Left renal cortex interstitium (tissue), 4 donors: ENCODE data around the gene GPC1. TPM values are rescaled to one million over a fixed set of nuclear protein-coding genes. Genes with fewer than 3 reads are reported as not detected.
A peak's percentile ranks its signal among the peaks of the same experiment; 100 is the strongest.

Source experiments
- DNase-seq, 4 donors: peaks; one replicate each; pipeline ENCODE4 v3.0.0-alpha.2; 2013; ENCODE audit warnings: low read depth in 4 of 4, low spot score in 2 of 4, missing footprints in 1 of 4
- polyA plus RNA-seq, 4 donors: library from polyadenylated mRNA; unstranded; fragments of 120-200 nt; gene quantifications; one replicate each; pipeline ENCODE4 v1.2.1, GENCODE V29; 2013; ENCODE audit not compliant: insufficient read length in 4 of 4

The GPC1 gene
- polyA plus RNA-seq, 4 donors: 23.4 to 52.9 (median 41.6) TPM

DNA sequence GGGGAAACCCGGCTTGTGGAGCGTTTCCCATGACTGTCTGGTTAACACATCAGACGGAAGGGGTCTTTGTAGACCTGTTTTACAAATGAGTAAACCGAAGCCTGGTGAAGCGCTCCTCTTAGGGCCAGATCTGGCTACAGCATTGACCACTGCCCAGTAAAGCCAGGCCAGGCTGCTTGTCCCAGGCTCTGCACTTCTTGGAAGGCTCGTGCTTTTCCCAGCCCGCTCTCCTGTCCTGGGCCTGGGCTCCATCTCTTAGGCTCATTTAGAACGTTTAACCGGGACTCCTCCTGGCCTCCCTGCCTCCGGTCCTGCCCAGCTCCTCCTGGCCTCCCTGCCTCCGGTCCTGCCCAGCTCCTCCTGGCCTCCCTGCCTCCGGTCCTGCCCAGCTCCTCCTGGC is 4.8 kb downstream of the GPC1 start:
- no peak for DNase-seq

DNA sequence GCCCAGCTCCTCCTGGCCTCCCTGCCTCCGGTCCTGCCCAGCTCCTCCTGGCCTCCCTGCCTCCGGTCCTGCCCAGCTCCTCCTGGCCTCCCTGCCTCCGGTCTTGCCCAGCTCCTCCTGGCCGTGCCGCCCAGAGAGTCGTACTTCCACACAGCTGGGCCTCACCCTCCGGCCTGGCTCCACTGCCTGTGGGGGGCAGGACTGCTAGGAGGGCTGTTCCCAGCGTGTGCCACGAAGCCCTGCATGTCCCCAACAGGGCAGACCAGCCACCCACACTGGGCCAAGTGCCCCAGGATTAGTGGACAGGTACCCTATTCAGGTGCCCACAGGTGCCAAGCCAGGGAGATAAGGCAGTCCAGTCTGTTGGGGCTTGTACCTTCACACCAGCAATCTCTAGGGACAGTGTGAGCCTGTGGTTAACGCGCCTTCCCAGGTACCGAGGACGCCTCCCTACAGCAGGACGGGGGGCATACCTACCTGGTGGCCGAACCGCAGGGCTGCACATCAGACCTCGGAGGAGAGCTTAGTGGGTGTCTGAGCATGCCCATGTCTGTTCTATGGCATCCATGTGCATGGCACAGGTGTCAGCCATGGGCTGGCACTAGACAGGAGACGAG is 5.3 kb downstream of the GPC1 start:
- no peak for DNase-seq

DNA sequence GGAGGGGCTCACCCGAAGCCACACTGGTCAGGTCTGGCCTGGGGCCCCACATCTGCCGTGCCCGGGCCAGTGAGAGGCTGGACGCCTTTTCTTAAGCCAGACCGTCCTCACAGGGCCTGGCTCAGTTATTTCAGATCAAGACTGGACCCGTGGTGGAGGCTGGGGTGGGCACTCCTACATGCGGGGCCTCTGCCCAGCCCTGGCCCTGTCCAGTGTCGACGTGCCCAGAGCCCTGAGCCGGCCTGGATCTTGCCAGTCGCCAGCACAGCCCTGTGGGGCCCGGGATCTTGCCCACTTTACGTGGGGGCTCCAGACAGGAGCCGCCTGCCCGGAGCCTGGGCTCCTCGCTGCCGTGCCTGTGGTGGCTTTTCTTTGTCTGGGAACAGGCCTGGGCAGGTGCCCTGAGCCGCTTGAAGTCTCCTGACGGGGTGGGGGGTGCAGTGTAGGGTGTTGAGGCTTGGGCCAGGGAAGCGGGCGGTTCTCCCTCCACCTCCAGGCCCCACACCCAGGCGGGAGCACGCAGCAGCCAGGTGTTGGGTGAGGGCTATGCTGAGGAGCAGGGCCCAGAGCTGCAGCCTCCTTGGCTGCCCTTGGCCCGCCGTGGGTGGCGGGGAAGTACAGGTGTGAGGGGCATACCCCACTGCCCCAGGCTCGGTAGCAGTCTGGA is 6.0 kb downstream of the GPC1 start:
- DNase-seq: no peak

DNA sequence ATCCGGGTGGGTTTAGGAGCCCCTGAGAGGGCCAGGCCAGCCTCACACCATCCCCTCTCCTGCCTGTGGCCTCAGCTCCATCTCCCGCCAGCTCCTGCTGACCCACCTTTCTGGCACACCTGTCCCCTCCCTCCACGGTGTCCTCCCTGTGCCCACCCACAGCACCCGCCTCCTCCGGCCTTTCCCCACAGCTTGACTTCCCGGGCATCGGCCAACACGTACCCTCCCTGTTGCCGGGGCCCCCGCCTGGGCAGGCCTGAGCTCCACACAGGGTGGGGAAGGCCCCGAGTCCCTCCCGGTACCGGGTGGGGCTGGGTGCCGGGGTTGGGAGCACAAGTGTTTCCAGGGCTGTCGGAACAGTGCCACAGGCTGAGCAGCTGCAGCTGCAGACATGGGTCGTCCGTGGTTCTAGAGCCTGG is 6.5 kb downstream of the GPC1 start:
- DNase-seq: no peak

DNA sequence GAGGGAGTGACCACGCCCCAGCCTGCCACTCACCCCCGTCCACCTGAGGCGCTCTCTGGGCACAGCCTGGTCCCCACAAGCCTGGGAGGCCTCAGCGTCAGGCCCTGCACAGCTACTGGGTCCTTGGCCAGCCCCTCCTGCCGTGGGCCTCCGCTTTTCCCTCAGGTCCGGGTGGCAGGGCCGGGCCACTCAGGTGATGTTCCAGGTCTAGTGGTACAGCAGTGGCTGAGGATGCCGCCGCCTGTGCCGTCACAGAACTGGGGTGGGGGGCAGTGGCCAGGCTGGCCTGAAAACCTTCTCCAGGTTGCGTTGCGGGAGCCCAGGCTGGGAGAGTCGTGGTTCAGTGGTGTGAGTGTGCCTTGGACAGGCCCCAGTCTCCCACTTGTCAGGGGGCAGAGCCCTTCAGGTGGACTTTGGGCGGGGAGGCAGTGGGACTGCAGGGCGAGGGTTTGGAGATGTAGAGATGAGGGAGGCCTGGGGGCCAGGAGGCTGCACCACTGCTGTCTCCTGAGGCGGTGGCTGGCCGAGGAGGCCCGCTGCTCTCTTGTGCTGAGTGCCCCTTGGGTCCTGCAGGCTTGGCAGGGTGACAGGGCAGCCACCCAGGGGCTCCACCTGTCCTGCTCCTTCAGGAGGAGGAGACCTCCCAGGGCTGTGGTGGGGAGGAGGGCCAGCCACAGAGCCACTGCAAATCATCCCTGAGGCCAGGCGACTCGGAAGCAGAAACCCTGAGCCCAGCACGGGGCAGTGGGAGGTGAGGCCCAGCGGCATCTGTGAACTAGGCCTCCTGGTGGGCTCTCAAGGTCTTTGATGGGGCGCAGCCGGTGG is 7.6 kb downstream of the GPC1 start:
- DNase-seq: no peak

DNA sequence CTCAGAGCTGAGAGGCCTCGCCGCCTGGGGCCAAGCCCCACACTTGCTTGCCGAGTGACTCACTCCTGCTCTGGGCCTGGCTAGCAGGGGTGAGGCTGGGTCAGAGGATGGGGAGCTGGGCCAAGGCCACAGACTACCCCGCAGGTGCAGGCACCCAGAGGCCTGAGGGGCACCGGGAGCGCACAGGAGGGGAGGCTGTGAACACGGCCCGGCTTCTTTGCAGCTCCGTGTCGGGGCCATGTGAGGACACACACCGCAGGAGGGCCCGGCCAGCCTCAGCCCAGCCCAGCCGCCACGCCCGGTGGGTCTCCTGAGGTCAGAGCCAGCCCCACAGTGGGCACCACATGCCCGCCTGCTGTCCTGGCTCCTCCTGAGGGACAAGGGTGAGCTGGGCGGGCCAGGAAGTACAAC is 8.4 kb downstream of the GPC1 start:
- no peak for DNase-seq

DNA sequence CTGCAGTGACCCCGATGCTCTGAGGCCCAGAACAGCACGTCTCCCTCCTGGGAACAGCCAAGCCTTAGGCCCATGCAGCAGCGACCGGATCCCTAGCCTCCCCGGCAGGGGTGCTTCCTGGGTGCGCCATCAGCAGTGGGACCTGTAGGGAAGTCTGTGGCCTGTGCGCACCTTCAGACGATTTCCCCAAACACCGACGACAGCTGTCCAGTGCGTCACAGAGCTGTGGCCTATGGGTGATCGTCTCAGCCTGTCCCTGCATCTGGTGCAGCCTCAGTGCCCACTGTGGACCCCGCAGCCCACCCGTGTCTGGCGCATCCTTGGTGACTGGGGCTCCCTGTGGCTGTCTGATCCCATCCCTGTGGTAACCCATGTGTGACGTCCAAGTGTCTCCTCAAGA is 9.0 kb downstream of the GPC1 start:
- DNase-seq: no peak

DNA sequence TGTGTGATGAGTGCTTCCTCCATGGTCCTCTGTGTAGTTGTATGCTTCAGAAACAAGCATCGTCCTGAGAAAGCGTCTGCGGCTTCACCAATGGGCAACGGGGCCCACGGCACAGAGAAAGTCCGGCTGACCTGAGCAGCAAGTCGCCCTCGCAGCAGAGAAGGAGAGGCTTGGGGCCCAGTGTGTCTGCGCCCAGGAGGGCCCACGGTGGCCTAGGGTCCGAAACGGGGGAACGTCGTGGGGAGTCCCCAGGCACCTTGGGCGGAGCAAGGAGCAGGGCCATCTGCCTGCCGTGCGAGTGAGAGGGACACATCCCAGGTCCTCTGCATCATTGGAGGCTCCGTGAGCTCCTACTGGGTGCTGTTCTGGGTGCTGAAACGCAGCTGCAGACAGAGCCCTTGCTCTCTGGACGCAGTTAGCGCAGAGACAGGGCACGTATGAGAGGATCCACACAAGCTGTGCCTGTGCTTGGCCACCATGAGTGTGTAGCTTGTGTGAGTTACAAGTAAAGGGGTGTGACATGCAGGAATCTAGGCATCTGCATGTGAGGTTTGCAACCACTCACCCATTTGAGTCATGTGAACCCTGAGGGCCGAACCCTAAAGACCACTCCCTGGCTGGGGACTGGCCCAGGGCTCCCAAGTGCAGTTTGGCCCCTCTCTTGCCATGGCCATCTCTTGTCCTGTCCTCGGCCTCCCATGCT is 10.6 kb downstream of the GPC1 start:
- no peak for DNase-seq

DNA sequence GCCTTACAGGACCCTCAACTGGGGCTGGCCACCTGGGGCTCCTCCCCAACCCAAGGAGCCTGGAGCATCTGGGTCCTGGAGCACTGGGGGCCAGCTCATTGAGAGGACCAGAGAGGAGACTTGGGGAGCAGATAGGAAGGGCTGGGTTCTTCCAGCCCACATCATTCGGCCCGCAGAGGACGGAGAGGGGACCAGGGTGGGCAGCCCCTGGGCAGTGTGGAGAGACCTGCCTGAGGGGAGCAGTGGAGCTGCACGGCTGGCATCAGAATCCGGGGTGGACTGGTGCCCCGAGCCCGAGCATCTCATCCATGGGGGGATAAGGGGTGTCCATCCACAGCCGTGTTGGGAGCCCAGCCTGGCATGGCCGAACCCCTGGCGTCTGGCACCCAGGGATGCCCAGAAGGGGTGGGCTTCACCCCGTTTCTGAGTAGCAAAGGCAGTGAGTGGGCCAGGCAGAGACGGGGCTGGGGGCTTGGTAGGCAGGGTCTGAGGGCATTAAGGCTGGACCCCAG is 11.3 kb downstream of the GPC1 start:
- no peak for DNase-seq

DNA sequence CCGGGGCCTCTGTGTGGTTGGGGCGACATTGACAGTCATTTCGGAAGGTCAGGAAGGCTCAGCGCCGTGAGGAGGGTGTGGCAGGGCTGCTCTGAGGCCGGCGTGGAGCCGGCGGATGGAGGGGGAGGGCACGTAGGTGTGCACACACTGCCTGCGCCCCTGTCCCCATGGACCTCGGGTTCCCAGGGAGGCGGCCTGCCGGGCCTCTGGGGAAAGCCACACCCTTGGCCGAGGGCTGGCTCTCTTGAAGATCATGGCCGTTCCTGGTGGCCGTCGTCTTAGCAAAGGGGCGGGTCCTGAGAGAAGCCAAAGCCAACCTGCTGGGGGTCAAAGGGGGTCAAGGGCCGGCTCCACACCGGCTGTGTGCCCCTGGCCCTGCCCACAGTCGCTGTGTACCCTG is 11.9 kb downstream of the GPC1 start:
- DNase-seq: no peak

DNA sequence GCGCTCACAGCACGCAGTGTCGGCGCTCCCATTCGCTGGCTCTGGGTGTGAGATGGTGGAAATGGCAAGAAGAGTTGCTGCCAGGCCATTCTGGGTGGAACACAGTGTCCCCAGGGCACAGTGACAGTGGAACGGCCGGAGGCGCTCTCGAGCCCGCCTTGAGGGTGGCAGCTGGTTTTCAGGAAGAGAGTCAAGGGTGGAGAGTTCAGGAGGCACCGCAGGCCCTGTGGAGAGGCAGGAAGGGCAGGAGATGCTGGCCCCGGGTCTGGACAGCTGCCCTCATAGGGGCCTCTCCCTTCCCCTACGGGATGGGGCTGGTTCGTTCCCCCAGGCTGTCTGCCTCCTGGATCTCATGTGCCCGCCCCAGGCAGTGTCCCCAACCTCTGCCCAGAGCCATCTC is 12.5 kb downstream of the GPC1 start:
- DNase-seq: no peak

DNA sequence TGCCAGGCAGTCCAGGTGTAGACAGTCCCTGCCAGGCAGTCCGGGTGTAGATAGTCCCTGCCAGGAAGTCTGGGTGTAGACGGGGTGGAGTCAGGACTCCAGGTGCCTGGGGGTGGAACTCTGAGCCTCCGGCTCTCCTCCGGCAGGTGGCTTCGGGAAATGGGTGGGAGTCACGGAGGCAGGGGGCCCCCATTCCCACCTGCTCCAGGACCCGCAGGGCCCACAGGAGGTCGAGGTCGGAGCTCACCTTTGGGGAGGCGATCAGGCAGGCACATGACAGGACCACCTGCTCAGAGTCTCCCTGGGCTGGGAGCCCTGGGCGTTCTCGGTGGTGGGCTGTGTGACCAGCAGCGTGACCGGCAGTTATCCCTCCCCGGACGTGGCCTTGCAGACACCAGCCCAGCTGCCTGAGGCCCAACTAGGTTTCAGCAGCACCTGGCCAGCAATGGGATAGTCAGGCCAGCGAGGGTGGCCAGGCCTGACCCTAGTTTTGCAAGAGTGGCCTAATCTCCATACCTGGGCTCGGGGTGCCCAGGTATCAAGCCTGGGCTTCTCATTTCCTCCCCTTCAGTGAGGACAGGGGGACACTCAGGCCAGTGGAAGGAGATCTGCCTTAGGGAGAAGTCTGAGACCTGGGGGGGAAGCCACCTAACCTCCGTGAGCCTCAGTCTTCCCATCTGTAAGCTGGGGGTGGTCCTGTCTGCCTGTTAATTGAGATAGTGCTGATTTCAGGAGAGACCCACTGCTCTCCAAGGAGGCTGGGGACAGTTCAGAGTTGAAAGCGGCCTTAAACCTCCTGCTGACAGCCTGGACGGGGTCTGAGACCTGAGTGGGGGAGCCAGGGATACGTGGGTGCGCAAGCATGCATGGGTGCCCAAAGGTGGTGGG is 13.2 kb downstream of the GPC1 start:
- no peak for DNase-seq

DNA sequence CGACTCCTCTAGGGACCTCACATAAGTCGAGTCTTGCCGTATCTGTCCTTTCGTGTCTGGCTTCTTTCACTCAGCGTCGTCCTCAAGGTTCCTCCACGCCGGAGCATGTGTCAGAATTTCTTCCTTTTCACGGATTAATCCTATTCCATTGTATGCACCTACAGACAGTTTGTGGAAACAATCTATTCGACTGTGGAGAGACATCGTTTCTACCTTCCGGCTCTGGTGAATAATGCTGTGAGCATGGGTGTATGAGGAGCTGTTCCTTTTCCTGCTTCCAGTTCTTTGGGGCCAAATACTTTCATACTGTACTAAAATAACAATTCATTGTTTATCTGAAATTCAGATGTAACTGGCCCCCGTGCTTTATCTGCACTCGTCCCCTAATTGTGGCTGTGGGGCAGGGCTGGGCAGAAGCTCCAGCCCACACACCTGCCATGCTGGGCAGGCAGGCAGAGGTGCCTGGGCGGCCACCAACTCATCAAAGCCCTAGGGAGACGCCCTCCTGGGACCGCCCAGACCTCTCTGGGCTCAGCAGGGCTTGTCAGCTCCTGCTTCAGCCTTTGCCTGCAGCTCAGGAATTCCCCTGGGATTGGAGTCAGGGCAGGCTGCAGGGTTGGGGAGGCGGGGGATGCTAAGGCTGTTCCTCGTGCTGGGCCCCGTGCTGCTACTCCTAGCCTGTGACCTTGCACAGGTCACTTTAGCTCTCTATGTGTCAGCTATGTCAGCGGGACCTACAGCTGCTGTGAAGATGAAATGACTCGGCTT is 14.5 kb downstream of the GPC1 start:
- DNase-seq: no peak

DNA sequence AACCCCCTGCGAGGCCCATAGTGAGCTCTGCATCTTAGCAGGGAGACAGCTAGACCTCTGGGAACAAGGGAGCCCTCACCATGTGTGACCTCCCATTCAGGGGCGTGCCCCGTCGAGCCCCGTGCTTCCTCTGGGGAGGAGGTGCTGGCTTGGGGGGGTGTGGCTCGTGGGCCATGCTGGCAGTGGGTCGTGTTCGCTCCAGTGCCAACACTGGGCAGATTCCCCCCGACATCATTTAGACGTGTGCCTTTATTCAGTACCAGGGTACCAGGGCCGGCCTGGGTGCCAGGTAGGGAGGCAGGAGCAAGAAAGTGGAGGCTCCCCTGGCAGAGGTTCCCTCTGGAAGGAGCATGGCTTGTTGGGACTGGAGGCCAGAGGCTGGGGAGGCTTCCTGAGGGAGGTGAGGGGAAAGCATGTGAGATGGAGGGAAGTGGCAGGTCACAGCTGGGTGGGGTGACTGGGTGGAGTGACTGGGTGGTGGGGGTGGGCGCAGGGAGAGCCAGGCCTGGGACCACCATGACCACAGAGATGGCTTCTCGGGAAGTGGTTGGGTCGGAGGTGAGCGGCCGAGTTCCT is 15.2 kb downstream of the GPC1 start:
- DNase-seq: no peak

DNA sequence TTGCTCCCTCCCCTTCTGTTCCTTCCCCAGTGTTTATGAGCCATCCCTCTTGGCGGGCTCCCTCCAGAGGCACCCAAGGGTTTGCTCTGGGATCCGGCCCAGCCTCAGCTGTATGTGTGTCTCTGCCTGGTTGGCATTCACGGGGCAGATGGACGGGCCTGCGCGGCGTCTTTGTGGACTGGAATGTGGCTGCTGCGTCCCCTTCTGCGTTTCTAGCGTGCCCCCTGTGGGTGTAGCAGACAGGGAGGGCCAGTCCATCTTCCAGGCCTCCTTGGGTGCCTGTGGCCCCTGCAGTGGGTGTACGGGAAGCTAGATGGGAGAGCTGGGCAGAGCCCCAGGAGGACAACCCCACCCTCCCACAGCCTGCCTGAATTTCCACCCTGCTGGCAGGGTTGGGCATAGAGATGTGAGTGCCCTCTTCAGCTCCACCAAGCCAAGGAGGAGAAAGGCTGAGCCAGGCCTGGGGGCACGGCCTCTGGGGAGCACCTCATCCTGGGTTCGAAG is 15.7 kb downstream of the GPC1 start:
- no peak for DNase-seq

DNA sequence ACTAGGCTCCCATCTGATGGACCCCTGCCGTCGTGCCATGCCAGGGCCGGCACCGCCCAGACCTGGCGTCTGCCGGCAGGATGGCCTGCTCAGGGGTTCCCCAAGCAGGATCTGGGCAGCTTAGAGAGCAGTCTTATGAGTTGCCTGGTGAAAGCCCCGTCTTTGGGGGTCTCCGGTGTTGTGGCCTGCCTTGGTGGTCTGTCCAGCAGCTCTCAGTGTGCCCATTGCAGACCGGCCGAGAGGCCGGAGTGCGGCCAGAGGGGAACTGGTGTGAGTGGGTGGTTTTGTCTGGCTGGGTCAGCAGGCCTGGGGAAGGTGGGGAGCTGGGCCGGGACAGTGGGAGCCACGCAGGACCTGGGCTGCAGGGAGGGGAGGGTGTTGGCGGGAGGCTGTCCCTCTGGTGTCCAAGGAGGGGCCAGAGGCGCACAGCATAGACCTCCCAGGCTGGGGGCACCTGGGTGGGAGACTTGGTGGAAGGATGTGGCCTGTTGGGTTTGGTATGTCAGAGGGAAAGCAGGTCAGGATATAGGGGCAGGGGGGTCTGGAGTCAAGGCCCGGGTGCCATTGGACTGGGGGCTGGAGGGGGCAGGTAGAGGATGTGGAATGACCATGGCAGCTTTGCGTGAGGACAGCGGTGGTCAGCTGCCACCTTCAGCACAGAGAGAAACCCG is 16.5 kb downstream of the GPC1 start:
- DNase-seq: no peak

DNA sequence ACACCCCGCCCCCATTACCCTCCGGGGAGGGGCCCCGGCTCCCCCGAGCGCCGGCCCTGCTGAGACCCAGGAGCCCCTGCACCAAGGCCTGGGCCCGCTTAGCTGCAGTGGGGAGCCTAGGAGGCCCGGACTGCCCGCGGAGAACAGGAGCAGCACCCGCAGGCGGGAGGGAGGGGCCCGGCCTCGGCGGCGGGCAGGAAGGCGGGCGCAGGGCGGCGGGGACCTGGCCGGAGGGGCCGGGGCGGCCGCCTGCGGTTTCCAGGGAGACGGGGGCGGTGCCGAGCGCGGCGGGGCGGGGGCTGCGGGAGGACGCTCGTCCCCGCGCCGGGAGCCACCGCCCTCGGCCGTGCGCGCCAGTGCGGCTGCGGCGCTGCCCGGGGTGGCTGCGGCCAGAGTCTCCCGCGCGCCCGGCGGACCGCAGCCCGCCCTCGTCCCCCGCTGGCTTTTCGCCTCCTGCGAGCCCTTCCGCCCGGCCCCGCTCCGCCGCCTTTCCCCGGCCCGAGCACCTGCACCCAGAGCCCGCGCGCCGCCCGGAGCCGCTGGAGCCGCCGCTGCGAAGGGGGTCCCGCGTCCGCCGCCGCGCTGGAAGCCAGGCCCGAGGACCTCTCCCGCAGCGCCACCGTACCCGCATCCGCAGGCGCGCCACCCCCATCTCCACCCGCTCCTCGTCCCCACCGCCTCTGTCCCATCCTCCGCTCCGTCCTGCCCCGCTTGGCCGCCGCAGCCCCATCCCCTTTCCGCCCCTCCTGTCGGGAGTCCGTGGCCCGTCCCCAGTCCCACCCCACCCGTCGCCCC is 17.2 kb downstream of the GPC1 start:
- peak in 1 of 4 donors; percentile 43 for DNase-seq
